Measurements from ENCODE around the gene WFDC1. TPM values are rescaled to one million over a fixed set of nuclear protein-coding genes. Genes with fewer than 3 reads are reported as not detected.

WFDC1 gene
- polyA plus RNA-seq, 1 donor, result 1.1 TPM

GRCh38 chr16:84302111-84302954 lies 7.7 kb downstream of the WFDC1 start:
- DNase-seq, result no peak

DNA sequence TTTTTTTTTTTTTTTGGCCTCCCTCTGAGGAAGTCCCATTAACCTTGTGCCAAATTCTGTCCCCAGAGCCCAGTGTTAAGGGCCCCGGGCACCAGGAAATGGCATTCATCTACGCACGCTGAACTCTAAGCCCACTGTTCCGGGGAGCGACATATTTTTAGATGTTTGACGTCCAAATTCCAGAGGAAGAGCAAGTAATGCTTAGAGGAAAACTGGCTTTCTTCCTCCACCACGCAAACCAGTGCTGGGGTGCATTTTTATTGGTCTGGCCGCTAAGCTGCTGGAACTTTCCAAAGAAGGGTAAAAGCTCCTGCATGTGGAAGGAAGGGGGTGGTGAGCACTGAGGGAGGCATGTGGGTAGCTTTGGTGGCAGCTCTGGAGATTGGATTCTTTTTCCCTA lies 8.3 kb downstream of the WFDC1 start:
- DNase-seq, result no peak

- DNase-seq, result no peak
These were observed 8.8 kb downstream of the WFDC1 start for GRCh38 chr16:84303516-84303915.

GRCh38 chr16:84306564-84306963 lies 11.9 kb downstream of the WFDC1 start:
- DNase-seq, result no peak

GRCh38 chr16:84307209-84307954 lies 12.7 kb downstream of the WFDC1 start:
- DNase-seq, result no peak

GRCh38 chr16:84308120-84308519 lies 13.4 kb downstream of the WFDC1 start:
- DNase-seq, result peak; percentile 26

DNA sequence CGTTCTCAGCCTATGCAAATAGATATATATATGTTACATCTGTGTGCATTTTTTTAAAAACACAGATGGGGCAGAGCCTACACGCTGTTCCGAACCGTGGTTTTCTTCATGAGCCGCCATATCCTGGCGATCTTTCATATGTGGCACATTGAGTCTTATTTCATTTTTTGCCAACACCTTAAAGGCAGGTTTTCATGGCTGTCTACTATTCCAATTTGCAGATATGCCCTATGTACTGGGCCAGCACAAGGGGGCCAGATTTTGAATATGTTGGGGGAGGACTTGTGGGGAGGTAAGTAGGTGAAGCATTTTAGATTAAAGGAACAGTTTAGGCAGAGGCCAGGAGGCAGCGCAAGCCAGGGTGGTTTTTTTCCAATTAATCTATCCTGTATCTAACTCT lies 16.0 kb downstream of the WFDC1 start:
- DNase-seq, result no peak

DNA sequence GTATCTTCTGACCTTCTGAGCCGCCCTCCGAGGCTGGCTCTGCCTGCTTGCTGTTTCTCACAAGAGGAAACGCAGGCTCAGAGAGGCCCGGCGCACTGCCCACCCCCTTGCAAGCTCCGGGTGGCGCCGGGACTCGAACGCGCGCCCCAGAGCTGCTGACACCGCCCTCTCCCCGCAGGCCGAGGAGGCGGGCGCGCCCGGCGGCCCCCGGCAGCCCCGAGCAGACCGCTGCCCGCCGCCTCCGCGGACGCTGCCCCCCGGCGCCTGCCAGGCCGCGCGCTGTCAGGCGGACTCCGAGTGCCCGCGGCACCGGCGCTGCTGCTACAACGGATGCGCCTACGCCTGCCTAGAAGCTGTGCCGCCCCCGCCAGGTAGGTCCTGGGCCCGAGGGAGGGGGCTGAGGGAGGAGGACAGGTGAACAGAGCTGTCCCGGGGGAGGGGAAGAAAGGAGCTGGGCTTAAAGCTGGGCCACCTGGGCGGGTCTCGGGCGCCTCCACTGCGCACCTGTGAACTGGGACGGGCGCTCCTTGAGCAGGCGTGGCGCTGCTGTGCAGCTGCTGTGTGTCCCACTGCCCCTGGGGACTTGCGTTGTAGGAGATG lies 18.2 kb downstream of the WFDC1 start:
- no peak for DNase-seq

GRCh38 chr16:84313921-84314320 lies 19.2 kb downstream of the WFDC1 start:
- DNase-seq, result no peak

DNA sequence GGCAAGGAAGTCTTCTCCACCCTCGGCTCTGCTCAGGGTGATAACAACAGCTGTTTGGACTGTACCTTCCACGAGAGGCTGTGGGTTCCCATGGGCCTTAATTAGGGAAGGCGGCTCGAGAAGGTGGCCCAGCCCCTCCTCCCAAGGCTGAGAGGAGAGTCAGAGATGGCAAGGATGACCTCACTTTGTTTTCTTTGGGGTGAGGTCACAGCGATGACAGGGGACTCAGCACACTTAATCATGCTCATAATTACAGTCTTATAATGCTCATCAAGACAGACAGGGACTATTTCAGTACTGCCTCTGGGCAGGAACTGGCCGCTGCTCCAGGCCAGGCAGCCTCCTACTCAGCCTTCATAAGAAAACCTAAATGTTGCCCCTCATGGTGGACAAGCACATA lies 19.7 kb downstream of the WFDC1 start:
- DNase-seq, result no peak

DNA sequence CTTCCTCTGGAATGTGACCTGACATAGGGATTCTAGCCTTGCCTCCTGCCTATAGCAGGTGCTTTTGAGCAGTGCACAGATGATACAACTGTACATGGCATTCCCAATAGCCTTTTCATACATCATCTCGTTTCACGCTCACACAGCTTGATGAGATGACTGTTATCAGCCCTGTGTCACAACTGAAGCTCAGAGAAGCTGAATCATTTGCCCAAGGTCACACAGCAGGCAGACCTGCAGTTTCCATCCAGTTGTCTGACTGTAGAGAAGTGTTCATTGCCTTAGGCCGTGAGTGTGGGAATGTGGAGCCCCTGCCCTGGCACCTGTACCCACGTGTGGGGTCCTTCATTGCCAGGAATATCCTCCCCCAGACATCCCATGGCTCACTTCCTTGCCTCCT lies 20.1 kb downstream of the WFDC1 start:
- no peak for DNase-seq

DNA sequence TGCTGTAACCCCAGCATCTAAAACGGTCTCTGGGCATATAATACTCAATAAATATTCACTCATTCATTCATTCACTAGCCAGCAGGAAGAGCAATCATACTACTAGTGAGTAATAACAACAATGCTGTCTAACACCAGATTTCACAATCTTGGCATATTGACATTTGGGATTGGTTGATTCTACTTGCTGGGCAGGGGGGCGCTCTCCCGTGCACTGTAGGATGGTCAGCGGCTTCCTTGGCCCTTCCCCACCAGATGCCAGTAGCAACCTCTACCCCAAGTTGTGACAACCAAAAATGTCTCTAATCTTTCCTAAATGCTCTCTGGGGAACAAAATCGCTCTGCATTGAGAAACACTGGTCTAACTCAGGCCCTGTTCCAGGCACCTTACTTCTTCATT lies 20.7 kb downstream of the WFDC1 start:
- DNase-seq, result no peak

- no peak for DNase-seq
These were observed 23.7 kb downstream of the WFDC1 start for GRCh38 chr16:84318091-84318975.

DNA sequence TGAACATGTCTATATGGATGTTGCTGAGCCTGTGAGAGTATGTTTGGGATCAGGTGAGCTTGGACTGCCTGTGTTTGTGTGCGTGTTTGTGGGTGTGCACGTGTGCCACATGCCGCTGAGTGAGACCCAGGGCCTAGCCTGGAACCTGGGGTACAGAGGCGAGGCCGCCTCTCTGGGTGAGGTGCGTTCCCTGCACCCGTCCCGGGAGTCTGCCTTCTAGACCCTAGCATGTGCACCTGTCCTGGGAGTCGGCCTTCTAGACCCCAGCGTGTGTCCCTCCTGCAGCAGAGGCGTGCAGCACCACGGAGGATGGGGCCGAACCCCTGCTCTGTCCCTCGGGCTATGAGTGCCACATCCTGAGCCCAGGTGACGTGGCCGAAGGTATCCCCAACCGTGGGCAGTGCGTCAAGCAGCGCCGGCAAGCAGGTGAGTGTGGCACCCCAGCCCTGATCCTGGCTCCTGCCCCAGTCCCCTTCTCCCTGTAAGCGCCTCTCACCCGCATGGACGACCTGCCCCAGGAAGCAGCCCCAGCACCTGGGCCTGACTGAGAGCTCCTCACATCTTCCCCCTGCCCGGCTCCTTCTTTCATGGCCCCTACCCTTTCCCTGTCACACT lies 24.6 kb downstream of the WFDC1 start:
- no peak for DNase-seq

DNA sequence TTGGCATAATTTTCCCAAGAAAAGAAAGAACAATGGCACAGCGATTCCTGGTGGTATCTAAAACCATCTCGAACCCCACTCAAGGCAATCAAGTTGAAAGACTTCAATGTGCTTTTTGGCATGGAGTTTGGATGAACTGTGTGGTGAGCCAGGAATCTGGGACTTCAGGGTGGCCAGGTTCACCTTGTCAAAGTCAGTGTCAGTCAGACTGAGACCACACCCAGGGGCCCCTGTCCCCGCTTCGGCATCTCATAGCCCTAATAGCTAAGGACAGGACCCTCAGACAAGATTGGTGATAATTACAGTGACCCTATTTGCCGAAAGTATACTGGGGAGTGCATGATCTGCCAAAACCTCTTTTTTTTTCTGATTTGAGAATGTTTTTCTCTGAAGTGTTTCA lies 25.8 kb downstream of the WFDC1 start:
- no peak for DNase-seq

DNA sequence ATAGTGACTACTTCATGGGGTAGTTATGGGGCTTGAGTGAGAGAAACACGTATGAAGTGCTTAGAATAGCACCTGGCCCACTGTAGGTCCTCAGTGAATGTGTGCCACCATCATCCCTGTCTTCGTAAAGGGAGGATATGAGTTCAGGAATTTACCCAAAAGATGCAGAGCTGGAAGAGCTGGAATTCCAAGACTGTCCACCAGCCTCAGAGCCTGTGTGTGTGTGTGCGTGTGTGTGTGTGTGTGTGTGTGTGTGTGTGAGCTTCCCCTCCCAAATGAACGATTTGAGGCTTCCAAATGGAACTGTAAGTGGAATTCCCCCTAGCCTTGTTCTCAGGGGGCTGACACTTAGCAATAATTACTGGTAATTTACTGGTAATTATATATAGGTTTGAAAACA lies 27.3 kb downstream of the WFDC1 start:
- no peak for DNase-seq

DNA sequence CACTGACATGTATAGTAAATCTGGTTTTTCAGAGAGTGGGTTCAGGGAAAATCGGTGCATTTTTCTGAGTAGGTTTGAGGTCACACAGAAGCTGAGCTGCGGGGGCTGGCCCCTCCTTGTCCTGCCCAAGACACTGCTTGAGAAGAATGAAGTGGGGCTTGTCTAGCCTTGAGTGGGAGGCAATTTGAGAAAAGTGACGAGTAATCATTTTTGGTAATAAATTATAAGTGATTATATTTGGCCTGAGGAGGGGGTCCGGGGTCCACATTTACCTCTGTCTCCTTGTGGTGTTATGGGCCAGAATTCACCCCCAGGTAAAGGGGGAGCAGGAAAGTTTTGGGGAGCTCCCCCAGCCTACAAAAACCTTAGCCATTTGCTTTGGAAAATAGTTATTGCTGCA lies 28.1 kb downstream of the WFDC1 start:
- DNase-seq, result no peak

DNA sequence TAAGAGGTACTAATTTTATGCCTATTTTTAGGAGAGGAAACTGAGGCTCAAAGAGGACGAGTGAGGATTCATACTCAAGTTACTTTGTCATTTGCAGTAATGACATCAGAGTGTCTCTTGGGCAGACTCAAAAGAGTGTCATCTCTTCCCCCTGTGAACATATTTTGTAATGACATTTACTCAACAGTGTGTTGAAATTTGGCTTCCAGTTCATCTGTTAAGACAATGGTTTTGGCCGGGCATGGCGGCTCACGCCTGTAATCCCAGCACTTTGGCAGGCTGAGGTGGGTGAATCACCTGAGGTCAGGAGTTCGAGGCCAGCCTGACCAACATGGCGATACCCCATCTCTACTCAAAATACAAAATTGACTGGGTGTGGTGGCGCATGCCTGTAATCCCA lies 28.9 kb downstream of the WFDC1 start:
- no peak for DNase-seq

GRCh38 chr16:84324434-84325262 lies 30.0 kb downstream of the WFDC1 start:
- DNase-seq, result no peak

DNA sequence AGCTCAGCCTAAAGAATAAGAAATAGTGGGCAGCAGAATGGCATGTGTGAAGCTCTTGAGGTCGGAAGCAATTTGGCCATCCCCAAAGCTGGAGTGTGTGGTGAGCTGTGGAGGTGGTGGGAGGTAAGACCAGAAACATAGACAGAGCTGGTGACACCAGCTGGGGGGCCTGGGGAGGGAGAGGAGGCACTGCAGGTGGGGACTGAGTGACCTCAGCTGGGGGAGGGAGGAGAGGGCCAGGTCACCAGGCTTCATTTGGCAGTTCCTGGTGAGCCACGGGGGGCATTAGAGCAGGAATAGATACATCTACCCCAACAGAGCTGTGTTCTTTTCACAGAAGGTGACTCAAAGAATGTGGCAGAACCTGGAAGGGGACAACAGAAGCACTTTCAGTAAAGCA lies 31.9 kb downstream of the WFDC1 start:
- DNase-seq, result no peak

DNA sequence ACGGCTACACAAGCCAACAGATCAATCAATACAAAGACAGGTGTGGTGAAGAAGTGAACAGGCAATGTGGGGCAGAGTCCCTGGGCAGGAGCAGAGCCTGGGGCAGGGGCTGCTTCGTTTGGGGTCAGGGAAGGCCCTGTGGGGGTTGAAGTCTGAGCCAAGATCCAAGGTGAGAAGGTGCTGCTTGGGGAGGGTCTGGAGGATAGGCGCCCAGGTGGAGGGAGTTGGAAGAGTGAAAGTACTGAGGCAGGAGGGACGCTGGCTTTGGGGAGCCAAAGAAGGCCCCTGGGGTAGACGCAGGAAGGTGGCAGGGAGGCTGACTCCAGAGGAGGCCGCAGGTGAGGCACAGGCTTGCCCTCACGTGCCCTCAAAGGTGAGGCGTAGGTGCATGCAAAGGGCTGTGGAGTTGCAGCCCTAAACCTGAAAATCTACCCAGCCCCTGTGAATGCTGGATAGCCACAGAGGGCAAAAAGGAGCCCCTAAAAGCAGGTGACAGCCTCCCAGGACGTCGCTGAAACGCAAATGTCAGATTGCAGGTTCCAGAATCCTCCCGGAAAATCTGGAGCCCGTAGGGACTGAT lies 33.3 kb downstream of the WFDC1 start:
- no peak for DNase-seq

Measured in hindlimb muscle (tissue), 1 donor.